Measurements from ENCODE around the gene NEIL1.
A peak's percentile ranks its signal among the peaks of the same experiment; 100 is the strongest.
"Not testable (repeated sequence)": the region's sequence is repeated elsewhere in the genome, so short reads cannot be mapped to it uniquely, and the experiment has no call there.

NEIL1 gene

DNA sequence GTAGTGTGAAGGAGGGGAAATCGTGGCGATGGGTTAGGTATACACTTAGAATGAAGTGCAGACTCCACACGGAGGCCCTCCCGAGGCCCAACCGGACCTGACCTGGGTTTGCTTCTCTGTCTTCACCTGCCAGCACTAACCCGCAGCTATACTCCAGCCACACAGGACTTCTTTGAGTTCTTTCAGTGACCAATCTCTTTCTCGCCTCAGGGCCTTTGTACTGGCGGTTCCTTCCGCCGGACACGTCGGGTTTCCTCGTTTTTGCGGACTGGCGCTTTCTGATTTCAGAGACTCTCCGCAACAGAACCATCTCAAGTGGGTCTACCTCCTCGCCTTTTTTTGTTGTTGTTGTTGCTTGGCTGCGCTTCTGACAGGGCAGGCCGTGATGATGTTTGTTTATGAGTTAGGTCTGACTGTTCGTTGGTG is at the start of gene NEIL1:
Gene NEIL1, plus strand, starts transcription at position 244 of the 426 bp plus-strand sequence. CDS start 1,867 bp downstream, outside the sequence.
- DNase-seq (ENCODE audit: low spot score), result no peak

DNA sequence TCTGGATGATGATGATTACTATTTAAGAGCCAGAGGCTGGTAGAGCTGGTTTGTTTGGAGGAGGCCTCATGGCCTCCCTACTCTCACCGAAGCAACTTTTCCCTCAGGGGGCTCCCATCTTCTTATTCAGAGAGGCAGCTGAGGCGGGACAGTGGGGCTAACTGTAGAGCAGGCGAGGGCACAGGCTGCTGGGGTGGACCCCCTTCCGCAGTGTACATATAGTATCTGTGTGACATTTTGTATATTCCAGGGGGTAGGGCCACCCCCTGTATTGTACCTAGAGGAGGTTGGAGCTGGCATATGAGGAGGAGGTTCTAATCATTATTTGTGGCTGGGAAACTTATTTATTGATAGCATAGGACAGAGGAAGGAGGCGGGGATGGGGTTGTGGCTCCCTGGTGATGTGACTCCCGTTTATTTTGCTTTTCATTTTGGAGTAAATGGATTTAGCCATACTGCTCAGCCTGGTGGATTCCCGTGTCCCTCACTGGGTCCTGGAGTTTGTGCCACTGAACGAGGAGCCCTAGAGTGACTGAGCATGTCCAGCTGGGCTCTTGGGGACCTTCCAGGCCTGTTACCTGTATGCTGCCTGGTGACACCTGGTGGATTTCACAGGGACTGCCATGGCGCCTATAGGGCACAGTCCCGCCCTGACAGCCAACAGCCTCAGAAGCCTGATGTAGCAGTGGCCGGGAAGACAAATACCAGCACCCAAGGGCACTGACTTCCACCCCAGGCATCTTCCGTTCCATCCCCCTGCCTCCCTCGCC is 48.1 kb upstream of the NEIL1 start:
- not testable (repeated sequence) for DNase-seq (ENCODE audit: low spot score)

- not testable (repeated sequence) for DNase-seq (ENCODE audit: low spot score)
Observed at GRCh38 chr15:75299311-75299688, 47.5 kb upstream of the NEIL1 start.

DNA sequence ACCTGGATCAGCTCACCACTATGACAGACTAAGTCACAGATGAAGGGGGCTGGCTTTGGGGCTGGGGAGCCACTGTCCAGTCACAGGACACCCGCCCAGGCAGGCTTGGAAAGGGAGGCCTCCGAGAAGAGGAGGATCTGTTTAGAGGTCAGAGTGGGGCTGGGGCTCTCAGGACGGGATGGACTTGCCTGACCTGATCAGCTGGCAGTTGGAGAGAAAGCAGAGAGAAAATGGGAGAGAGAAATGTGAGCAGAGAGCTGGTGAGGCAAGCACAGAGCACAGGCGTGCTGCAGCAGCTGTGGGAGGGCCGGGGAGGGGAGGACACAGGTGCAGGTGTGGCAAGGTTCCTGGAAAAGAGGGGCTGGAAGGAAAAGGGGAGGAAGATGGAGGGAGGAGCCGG is 46.8 kb upstream of the NEIL1 start:
- DNase-seq (ENCODE audit: low spot score), result not testable (repeated sequence)

GRCh38 chr15:75302318-75302717 is 44.5 kb upstream of the NEIL1 start:
- DNase-seq (ENCODE audit: low spot score), result no peak

DNA sequence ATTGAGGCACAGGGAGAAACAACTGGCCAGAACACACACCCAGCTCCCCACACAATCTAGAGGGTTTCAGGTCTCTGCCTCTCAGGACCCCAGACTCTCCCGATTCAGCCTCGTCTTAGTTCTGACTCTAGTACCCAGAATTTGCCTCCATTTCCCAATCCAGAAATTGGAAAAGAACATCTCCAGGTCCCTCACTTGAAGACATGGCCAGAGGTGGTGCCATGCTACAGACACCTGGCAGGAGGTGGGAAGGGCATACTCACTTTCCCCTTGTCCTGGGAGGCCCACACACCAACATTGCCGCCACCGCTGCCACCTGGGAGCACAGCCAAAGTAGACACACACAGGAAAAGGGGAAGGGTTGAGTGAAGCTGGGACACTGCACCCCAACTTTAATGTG is 44.1 kb upstream of the NEIL1 start:
- DNase-seq (ENCODE audit: low spot score), result not testable (repeated sequence)

DNA sequence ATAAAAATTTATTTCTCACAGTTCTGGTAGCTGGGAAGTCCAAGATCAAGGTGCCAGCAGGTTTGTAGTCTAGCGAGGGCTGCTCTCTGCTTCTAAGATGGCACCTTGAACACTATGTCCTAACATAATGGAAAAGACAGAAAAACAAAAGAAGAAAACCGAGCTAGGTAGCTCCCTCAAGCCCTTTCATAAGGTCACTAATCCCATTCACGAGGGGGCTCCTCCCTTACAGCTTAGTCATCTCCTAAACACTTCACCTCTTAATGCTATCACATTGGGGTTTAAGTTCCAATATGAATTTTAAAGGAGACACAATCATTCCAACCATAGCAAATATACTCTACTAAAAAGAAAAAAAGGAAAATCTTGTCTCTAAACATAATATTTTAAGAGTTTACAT is 40.7 kb upstream of the NEIL1 start:
- no peak for DNase-seq (ENCODE audit: low spot score)

DNA sequence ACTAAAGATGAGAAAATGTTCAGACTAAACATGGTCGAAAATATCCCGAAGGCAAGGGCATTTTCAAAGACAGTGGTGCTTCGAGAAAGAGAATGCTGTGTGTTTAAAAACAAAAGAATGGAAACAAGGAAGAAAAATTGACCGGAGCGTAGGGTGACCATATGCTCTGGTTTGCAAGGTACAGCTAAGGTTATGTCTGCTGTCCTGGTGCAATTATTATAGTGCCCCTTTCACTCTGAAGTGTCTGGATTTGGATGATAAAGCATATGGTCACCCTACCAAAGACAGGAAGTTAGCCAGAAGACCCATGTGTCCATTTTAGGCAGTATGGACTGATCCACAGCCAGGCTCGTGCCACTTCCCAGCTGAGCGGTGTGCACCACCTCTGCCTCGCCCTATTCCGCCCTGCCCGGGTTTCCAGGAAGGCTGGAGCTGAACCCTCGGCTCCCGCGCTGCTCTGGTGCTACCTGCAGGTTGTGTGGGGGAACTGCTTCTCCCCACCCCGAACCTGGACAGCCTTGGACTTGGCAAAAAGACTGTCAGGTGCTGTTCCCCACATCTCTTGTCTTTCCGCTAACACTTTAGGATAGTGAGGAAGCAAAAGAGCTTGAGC is 39.0 kb upstream of the NEIL1 start:
- DNase-seq (ENCODE audit: low spot score), result peak; percentile 21

- DNase-seq (ENCODE audit: low spot score), result no peak
Observed at GRCh38 chr15:75309711-75310110, 37.1 kb upstream of the NEIL1 start.

- DNase-seq (ENCODE audit: low spot score), result not testable (repeated sequence)
Observed at GRCh38 chr15:75312548-75312947, 34.3 kb upstream of the NEIL1 start.

GRCh38 chr15:75313116-75313845 is 33.6 kb upstream of the NEIL1 start:
- DNase-seq (ENCODE audit: low spot score), result no peak

- DNase-seq (ENCODE audit: low spot score), result no peak
Observed at GRCh38 chr15:75314552-75315290, 32.1 kb upstream of the NEIL1 start.

- not testable (repeated sequence) for DNase-seq (ENCODE audit: low spot score)
Observed at GRCh38 chr15:75319231-75319897, 27.5 kb upstream of the NEIL1 start.

DNA sequence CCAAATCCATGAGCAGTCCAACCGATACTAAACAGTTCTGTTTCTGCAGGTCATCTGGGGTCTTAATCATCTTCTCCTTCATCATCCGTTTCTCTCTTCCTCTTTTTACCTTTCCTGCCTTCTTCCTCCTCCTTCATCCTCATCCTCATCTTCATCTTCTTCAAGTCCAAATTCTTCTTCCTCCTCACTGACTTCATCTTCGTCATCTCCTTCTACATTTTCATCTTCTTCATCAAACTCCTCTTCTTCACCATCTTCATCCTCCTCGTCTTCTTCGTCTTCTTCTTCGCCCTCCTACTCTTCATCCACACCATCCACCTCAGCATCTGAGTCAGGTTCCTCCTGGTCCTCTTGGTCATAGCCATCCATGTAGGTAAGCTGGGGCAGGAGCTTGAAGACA is 25.1 kb upstream of the NEIL1 start:
- no peak for DNase-seq (ENCODE audit: low spot score)

DNA sequence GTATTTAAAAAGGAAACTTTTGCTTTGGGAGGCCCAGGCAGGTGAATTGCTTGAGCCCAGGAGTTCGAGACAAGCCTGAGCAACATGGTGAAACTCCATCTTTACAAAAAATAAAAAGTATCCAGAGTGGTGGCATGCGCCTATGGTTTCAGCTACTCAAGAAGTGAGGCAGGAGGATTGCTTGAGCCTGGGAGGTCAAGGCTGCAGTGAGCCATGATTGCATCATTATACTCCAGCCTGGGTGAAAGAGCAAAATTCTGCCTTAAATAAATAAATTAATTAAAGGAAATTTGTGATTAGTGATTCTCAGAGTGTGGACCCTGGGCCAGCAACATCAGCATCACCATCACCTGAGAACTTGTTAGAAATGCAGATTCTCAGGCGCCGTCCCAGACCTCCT is 20.9 kb upstream of the NEIL1 start:
- no peak for DNase-seq (ENCODE audit: low spot score)

- DNase-seq (ENCODE audit: low spot score), result no peak
Observed at GRCh38 chr15:75327005-75327404, 19.8 kb upstream of the NEIL1 start.

DNA sequence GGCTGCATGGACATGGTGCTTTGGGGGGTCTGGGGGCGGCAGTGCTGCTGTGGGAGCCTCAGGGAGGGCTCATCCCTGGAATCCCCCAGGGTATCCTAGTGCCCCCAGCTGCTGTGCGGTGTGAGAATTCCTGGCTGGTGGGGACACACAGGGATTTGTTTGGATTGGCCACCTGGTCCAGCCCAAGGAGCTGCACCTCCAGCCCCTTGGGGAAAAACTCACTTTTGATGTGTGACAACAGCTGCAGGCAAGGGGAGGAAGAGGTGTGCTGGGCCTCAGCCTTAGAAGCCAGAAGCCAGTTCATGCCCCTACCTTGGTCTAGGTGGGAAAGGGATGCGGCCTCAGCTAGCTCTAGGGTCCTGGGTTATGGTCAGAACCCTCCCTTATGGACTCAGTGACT is 19.3 kb upstream of the NEIL1 start:
- DNase-seq (ENCODE audit: low spot score), result no peak

DNA sequence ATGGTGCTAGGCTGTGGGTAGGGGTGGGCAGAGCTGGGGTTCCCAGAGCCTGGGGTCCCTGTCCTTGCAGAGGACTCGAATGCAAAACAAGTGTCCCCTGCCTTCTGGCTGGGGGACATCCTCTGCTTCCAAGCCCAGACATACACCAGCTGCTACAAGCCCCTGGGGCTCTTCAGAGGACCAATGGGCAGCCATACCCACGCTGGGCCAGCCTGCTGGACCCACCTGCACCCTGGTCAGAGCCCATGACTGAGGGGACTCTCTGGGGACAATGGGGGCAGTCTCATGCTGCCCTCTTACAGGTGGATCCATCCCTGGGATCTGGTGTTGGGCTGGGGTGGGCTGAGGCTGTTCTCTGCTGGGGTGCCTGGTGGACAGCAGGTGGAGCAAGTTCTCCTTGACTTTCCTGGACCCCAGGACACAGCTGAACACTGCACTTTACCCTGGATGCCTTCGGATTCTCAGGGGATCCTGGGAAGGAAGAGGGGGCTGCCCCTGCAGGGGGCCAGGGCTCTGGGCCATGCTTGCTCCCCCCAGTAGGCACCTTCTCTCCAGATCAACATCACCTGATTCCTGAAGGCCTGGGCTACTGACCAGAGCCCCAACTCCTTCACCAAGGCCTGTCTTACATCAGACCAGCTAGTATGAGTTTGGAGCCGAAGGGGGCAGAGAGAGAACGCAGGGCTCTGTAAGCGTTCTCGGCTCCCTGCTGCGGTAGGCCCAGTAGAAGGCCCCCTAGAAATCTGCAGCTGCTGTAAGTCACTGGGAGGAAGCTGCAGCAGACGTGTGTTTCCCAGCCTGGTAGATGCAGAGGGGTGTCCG is 18.1 kb upstream of the NEIL1 start:
- DNase-seq (ENCODE audit: low spot score), result no peak

- no peak for DNase-seq (ENCODE audit: low spot score)
Observed at GRCh38 chr15:75329571-75329970, 17.3 kb upstream of the NEIL1 start.

- not testable (repeated sequence) for DNase-seq (ENCODE audit: low spot score)
Observed at GRCh38 chr15:75332093-75332492, 14.7 kb upstream of the NEIL1 start.
